PC-3 (cell line): Measurements from ENCODE around the gene PRR15L.

Source experiments
- EZH2 ChIP-seq: fragments of 300-600 bp; sonication (generic); IDR thresholded peaks from one replicate; pipeline ENCODE4 v1.6.1; 2017; ENCODE audit warnings: antibody characterized with exemption, mild to moderate bottlenecking, low read length; ENCODE audit not compliant: unreplicated experiment
- EZH2phosphoT487 ChIP-seq: fragments of 300-600 bp; sonication (generic); IDR thresholded peaks from 2 replicates; pipeline ENCODE4 v1.6.1; 2018; ENCODE audit warnings: mild to moderate bottlenecking, antibody characterized with exemption, low read length, borderline replicate concordance
- TF ChIP-seq, protein P1 (sequence below): fragments of 300-600 bp; sonication (generic); conservative IDR thresholded peaks from 2 replicates; pipeline ENCODE4 v1.5.1; 2017; ENCODE audit warnings: antibody characterized with exemption, low read depth, mild to moderate bottlenecking, low read length

GRCh38 chr17:47987240-47987835, 29.7 kb upstream of the PRR15L start:
- TF ChIP-seq, protein P1, sequence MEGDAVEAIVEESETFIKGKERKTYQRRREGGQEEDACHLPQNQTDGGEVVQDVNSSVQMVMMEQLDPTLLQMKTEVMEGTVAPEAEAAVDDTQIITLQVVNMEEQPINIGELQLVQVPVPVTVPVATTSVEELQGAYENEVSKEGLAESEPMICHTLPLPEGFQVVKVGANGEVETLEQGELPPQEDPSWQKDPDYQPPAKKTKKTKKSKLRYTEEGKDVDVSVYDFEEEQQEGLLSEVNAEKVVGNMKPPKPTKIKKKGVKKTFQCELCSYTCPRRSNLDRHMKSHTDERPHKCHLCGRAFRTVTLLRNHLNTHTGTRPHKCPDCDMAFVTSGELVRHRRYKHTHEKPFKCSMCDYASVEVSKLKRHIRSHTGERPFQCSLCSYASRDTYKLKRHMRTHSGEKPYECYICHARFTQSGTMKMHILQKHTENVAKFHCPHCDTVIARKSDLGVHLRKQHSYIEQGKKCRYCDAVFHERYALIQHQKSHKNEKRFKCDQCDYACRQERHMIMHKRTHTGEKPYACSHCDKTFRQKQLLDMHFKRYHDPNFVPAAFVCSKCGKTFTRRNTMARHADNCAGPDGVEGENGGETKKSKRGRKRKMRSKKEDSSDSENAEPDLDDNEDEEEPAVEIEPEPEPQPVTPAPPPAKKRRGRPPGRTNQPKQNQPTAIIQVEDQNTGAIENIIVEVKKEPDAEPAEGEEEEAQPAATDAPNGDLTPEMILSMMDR: no peak
- TF ChIP-seq EZH2: no peak
- TF ChIP-seq EZH2phosphoT487: no peak
